HG02884 (cell line): ENCODE results near the gene TRIM29.

Experiments used
- ATAC-seq: cut with Tn5 transposase; IDR thresholded peaks from one replicate; pipeline ENCODE4 v1.9.1; 2021; ENCODE audit warnings: mild to moderate bottlenecking, moderate library complexity; ENCODE audit not compliant: unreplicated experiment

TRIM29 gene

GRCh38 chr11:120065876-120066275 is 72.0 kb downstream of the TRIM29 start:
- no peak for ATAC-seq

GRCh38 chr11:120065176-120065575 is 72.7 kb downstream of the TRIM29 start:
- no peak for ATAC-seq

GRCh38 chr11:120064341-120064740 is 73.6 kb downstream of the TRIM29 start:
- ATAC-seq: no peak

GRCh38 chr11:120063686-120064340 is 74.1 kb downstream of the TRIM29 start:
- no peak for ATAC-seq

- no peak for ATAC-seq
These were observed 75.4 kb downstream of the TRIM29 start for GRCh38 chr11:120062561-120062930.

- no peak for ATAC-seq
These were observed 76.0 kb downstream of the TRIM29 start for GRCh38 chr11:120061761-120062560.
